Activated gamma-delta T cell treated with Interleukin-2 at 50 U/mL for 16 hours (primary cell): ENCODE results near the gene RDH14.

ENCODE experiments used
- DNase-seq: peaks from one replicate; pipeline ENCODE4 v3.0.0-alpha.2; 2020

RDH14 gene

GRCh38 chr2:18519914-18520450 lies 40.5 kb downstream of the RDH14 start:
- DNase-seq: no peak

- DNase-seq: no peak
Measured at GRCh38 chr2:18518116-18519111, 42.0 kb downstream of the RDH14 start.

GRCh38 chr2:18517386-18517785 lies 43.1 kb downstream of the RDH14 start:
- DNase-seq: no peak

GRCh38 chr2:18516112-18516511 lies 44.3 kb downstream of the RDH14 start:
- DNase-seq: no peak

- DNase-seq: no peak
Measured at GRCh38 chr2:18514526-18515461, 45.7 kb downstream of the RDH14 start.

- no peak for DNase-seq
Measured at GRCh38 chr2:18510775-18511174, 49.7 kb downstream of the RDH14 start.

- DNase-seq: no peak
Measured at GRCh38 chr2:18506883-18507509, 53.5 kb downstream of the RDH14 start.

- no peak for DNase-seq
Measured at GRCh38 chr2:18505703-18506341, 54.6 kb downstream of the RDH14 start.
